IMR-90 (cell line): ENCODE data around the gene SPTSSB. TPM values are rescaled to one million over a fixed set of nuclear protein-coding genes. Genes with fewer than 3 reads are reported as not detected.

Experiments
- ATAC-seq: fragments of 200-7000 bp; cut with Tn5 transposase; 2 replicates; pipeline ENCODE4 v1.9.1; 2020; ENCODE audit warnings: low read depth, mild to moderate bottlenecking, moderate library complexity
- BruUV-seq: library from RNA; stranded (reverse); fragments of 400-500 nt; replicated peaks from 2 replicates; lab custom pipeline; 2021; lab: Mats Ljungman, UMichigan
- CTCF ChIA-PET: fragments of 300-600 bp; formaldehyde crosslinking; extraction: SDS; loops from one replicate; lab custom pipeline; 2021; ENCODE audit warnings: antibody characterized with exemption; lab: Yijun Ruan, JAX
- POLR2A ChIA-PET: fragments of 300-600 bp; sonication (Branson Sonifier 250); formaldehyde crosslinking; loops from one replicate; lab custom pipeline; 2022; ENCODE audit warnings: antibody characterized with exemption; ENCODE audit not compliant: unreplicated experiment; lab: Charles Lee
- DNase-seq: peaks from one replicate; pipeline ENCODE4 v3.0.0; 2013
- H2AFZ ChIP-seq: replicated peaks from 2 replicates; pipeline ENCODE3; 2013; ENCODE audit warnings: low read length, mild to moderate bottlenecking; ENCODE audit not compliant: poor library complexity
- H2AK5ac ChIP-seq: 2 replicates; pipeline ENCODE4 v1.6.1; 2013; ENCODE audit warnings: low read depth, low read length, inconsistent platforms
- H2AK9ac ChIP-seq: replicated peaks from 2 replicates; pipeline ENCODE3; 2013; ENCODE audit warnings: mild to moderate bottlenecking, low read depth, low read length, moderate library complexity; ENCODE audit not compliant: poor library complexity
- H2BK120ac ChIP-seq: 2 replicates; pipeline ENCODE4 v1.6.1; 2013; ENCODE audit warnings: low read depth, low read length, inconsistent platforms
- H2BK15ac ChIP-seq: 3 replicates; pipeline ENCODE4 v1.6.1; 2013; ENCODE audit warnings: low read depth, low read length, inconsistent platforms
- H2BK20ac ChIP-seq: 2 replicates; pipeline ENCODE4 v1.6.1; 2013; ENCODE audit warnings: low read depth, mild to moderate bottlenecking, inconsistent platforms, low read length, moderate library complexity
- H2BK5ac ChIP-seq: 2 replicates; pipeline ENCODE4 v1.6.1; 2013; ENCODE audit warnings: mild to moderate bottlenecking, low read depth, low read length, inconsistent platforms; ENCODE audit not compliant: poor library complexity, severe bottlenecking
- H3K14ac ChIP-seq: replicated peaks from 2 replicates; pipeline ENCODE4 v1.6.1; 2013; ENCODE audit warnings: low read depth, low read length, inconsistent platforms
- H3K18ac ChIP-seq: 2 replicates; pipeline ENCODE4 v1.6.1; 2013; ENCODE audit warnings: low read depth, low read length, control low read depth
- H3K23ac ChIP-seq: 2 replicates; pipeline ENCODE4 v1.6.1; 2013; ENCODE audit warnings: low read depth, low read length, inconsistent platforms
- H3K27ac ChIP-seq: 2 replicates; pipeline ENCODE4 v1.5.1; 2013; ENCODE audit warnings: mild to moderate bottlenecking, control low read depth, low read length; ENCODE audit not compliant: insufficient read depth
- H3K27me3 ChIP-seq: 2 replicates; pipeline ENCODE4 v1.6.1; 2013; ENCODE audit warnings: low read length; ENCODE audit not compliant: control insufficient read depth, insufficient read depth
- H3K36me3 ChIP-seq: 2 replicates; pipeline ENCODE4 v1.6.1; 2013; ENCODE audit warnings: low read length, mixed read lengths; ENCODE audit not compliant: control insufficient read depth, insufficient read depth
- H3K4ac ChIP-seq: 2 replicates; pipeline ENCODE4 v1.6.1; 2013; ENCODE audit warnings: low read depth, low read length, inconsistent platforms
- H3K4me1 ChIP-seq: 2 replicates; pipeline ENCODE4 v1.6.1; 2013; ENCODE audit warnings: low read length, mixed read lengths; ENCODE audit not compliant: control insufficient read depth, insufficient read depth
- H3K4me2 ChIP-seq: 2 replicates; pipeline ENCODE4 v1.6.1; 2013; ENCODE audit warnings: low read depth, mild to moderate bottlenecking, control low read depth, low read length, moderate library complexity
- H3K4me3 ChIP-seq: 2 replicates; pipeline ENCODE4 v1.5.1; 2013; ENCODE audit warnings: low read depth, mild to moderate bottlenecking, control low read depth, low read length, moderate library complexity; ENCODE audit not compliant: insufficient read depth
- H3K56ac ChIP-seq: 2 replicates; pipeline ENCODE4 v1.6.1; 2013; ENCODE audit warnings: low read length, inconsistent platforms; ENCODE audit not compliant: insufficient read depth; ENCODE audit errors: extremely low read depth
- H3K79me1 ChIP-seq, 2 experiments: 2 replicates each; pipeline ENCODE4 v1.6.1; 2013; ENCODE audit warnings: low read length in 2 of 2, inconsistent platforms in 1 of 2, low read depth in 1 of 2
- H3K9ac ChIP-seq: 2 replicates; pipeline ENCODE4 v1.6.1; 2013; ENCODE audit warnings: low read depth, low read length, control low read depth
- H3K9me1 ChIP-seq: 2 replicates; pipeline ENCODE4 v1.6.1; 2013; ENCODE audit warnings: low read length, inconsistent platforms; ENCODE audit not compliant: insufficient read depth
- H3K9me3 ChIP-seq: 2 replicates; pipeline ENCODE4 v1.6.1; 2013; ENCODE audit warnings: low read length; ENCODE audit not compliant: control insufficient read depth, insufficient read depth
- H4K20me1 ChIP-seq: 2 replicates; pipeline ENCODE4 v1.6.1; 2013; ENCODE audit warnings: low read length, inconsistent platforms; ENCODE audit not compliant: insufficient read depth
- H4K5ac ChIP-seq: 2 replicates; pipeline ENCODE4 v1.6.1; 2013; ENCODE audit warnings: mild to moderate bottlenecking, low read depth, low read length, control low read depth
- H4K8ac ChIP-seq, 2 experiments: 2 replicates each; pipeline ENCODE4 v1.6.1; 2013; ENCODE audit warnings: low read depth in 2 of 2, low read length in 2 of 2, control low read depth in 1 of 2, inconsistent platforms in 1 of 2
- H4K91ac ChIP-seq: 2 replicates; pipeline ENCODE4 v1.6.1; 2013; ENCODE audit warnings: low read depth, low read length, inconsistent platforms; ENCODE audit not compliant: insufficient read depth
- BHLHE40 ChIP-seq: fragments of 150-350 bp; IDR thresholded peaks from 2 replicates; pipeline ENCODE4 v1.6.1; 2016; ENCODE audit warnings: mild to moderate bottlenecking, low read depth, low read length
- CHD1 ChIP-seq: IDR thresholded peaks from 2 replicates; pipeline ENCODE4 v1.6.1; 2012; ENCODE audit warnings: low read depth, low read length, improper control_type of control experiment
- FOS ChIP-seq: fragments of 150-350 bp; IDR thresholded peaks from 2 replicates; pipeline ENCODE4 v1.6.1; 2016; ENCODE audit warnings: low read depth, low read length
- MAZ ChIP-seq: IDR thresholded peaks from 2 replicates; pipeline ENCODE4 v1.6.1; 2012; ENCODE audit warnings: low read depth, mild to moderate bottlenecking, low read length, improper control_type of control experiment, moderate library complexity, borderline replicate concordance
- MXI1 ChIP-seq: IDR thresholded peaks from 2 replicates; pipeline ENCODE4 v1.6.1; 2012; ENCODE audit warnings: low read depth, mild to moderate bottlenecking, low read length, moderate library complexity, borderline replicate concordance
- RAD21 ChIP-seq: IDR thresholded peaks from 2 replicates; pipeline ENCODE4 v1.6.1; 2012; ENCODE audit warnings: low read length, improper control_type of control experiment
- RCOR1 ChIP-seq: IDR thresholded peaks from 2 replicates; pipeline ENCODE4 v1.6.1; 2012; ENCODE audit warnings: mild to moderate bottlenecking, low read length, improper control_type of control experiment; ENCODE audit not compliant: insufficient replicate concordance
- RFX5 ChIP-seq: IDR thresholded peaks from 2 replicates; pipeline ENCODE4 v1.8.0; 2012; ENCODE audit warnings: low read depth, mild to moderate bottlenecking, low read length, moderate library complexity
- SMC3 ChIP-seq: fragments of 150-350 bp; IDR thresholded peaks from 2 replicates; pipeline ENCODE4 v1.6.1; 2016; ENCODE audit warnings: low read depth, mild to moderate bottlenecking, antibody characterized with exemption, low read length, moderate library complexity
- WGBS, 2 experiments: methylation state at CpG; one replicate each; pipeline versions ENCODE4 v1.1.5 to v1.1.7; 2013; ENCODE audit warnings: missing lambda C conversion rate in 2 of 2; ENCODE audit not compliant: insufficient read length in 1 of 2; ENCODE audit errors: extremely low coverage in 2 of 2; 5-methylcytosine and 5-hydroxymethylcytosine counted together
- dilution Hi-C: fragments of 300-500 bp; cut with HindIII; formaldehyde crosslinking; loops from one replicate; pipeline ENCODE4 v1.14.3; 2018; ENCODE audit warnings: low sequenced_read_pairs; ENCODE audit not compliant: unreplicated experiment
- in situ Hi-C: fragments of 300-500 bp; cut with MboI; formaldehyde crosslinking; loops from 3 replicates; pipeline ENCODE4 v1.14.3; 2019; ENCODE audit warnings: low sequenced_read_pairs, inconsistent platforms, mixed read lengths
- intact Hi-C: fragments of 100-400 bp; cut with micrococcal nuclease; formaldehyde crosslinking; loops from 2 replicates; pipeline ENCODE4 v1.10.0; 2022
- polyA plus RNA-seq, 3 experiments: library from polyadenylated mRNA; depleted of rRNA; stranded (reverse); fragments of >200 nt; gene quantifications; 2 replicates each; pipeline ENCODE4 v1.2.3, GENCODE V29; 2012; ENCODE audit warnings: low replicate concordance in 1 of 3
- total RNA-seq: library from RNA; depleted of rRNA; stranded (reverse); fragments of >200 nt; gene quantifications from 2 replicates; pipeline ENCODE4 v1.2.3, GENCODE V29; 2012
- TF ChIP-seq, protein P1 (sequence below): fragments of 150-350 bp; IDR thresholded peaks from 2 replicates; pipeline ENCODE4 v1.6.1; 2017; ENCODE audit warnings: mild to moderate bottlenecking, antibody characterized with exemption, low read length, low read depth
- TF ChIP-seq, protein P2 (sequence below): conservative IDR thresholded peaks from 2 replicates; pipeline ENCODE4 v1.5.1; 2012; ENCODE audit warnings: mild to moderate bottlenecking, low read depth, low read length, improper control_type of control experiment

The SPTSSB gene
- total and polyA plus RNA-seq, 2 of the 4 experiments (the other 2 are of a cell fraction): not detected

DNA sequence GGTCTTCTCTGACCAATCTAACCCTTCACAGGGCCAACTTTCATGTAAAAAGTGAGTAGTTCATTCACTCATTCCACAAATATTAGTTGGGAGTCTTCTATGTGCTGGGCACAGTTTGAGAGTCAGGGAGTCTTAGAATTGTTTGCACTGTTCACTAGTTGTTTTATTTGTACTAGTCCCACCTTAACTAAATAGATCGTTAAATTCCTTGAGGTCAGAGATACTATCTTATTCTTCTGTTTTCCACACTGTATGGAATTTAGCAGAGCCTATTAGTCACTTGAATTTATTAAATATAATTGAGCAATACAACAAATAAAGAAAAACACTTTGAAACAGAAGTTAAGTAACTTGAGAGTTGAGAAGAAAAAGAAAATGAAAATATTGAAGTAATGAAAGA lies 40.8 kb upstream of the SPTSSB start:
- no peak for TF ChIP-seq FOS
- TF ChIP-seq CHD1: no peak
- TF ChIP-seq, protein P1, sequence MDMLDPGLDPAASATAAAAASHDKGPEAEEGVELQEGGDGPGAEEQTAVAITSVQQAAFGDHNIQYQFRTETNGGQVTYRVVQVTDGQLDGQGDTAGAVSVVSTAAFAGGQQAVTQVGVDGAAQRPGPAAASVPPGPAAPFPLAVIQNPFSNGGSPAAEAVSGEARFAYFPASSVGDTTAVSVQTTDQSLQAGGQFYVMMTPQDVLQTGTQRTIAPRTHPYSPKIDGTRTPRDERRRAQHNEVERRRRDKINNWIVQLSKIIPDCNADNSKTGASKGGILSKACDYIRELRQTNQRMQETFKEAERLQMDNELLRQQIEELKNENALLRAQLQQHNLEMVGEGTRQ: no peak
- no peak for TF ChIP-seq RCOR1
- no peak for TF ChIP-seq RAD21
- TF ChIP-seq MXI1: no peak
- TF ChIP-seq, protein P2, sequence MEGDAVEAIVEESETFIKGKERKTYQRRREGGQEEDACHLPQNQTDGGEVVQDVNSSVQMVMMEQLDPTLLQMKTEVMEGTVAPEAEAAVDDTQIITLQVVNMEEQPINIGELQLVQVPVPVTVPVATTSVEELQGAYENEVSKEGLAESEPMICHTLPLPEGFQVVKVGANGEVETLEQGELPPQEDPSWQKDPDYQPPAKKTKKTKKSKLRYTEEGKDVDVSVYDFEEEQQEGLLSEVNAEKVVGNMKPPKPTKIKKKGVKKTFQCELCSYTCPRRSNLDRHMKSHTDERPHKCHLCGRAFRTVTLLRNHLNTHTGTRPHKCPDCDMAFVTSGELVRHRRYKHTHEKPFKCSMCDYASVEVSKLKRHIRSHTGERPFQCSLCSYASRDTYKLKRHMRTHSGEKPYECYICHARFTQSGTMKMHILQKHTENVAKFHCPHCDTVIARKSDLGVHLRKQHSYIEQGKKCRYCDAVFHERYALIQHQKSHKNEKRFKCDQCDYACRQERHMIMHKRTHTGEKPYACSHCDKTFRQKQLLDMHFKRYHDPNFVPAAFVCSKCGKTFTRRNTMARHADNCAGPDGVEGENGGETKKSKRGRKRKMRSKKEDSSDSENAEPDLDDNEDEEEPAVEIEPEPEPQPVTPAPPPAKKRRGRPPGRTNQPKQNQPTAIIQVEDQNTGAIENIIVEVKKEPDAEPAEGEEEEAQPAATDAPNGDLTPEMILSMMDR: no peak
- no peak for TF ChIP-seq MAZ
- no peak for TF ChIP-seq SMC3
- no peak for TF ChIP-seq BHLHE40
- no peak for TF ChIP-seq RFX5
- no CpG with 5 or more reads among the region's 1 CpG for WGBS, 2 experiments
- CTCF ChIA-PET: interaction anchor here (1.1 kb wide), 1 partner anchor 10 kb away, joined by 4 read pairs; no protein-coding TSS in a partner anchor
- no peak for DNase-seq
- dilution Hi-C loops: no loop called here
- Histone ChIP-seq H4K8ac (no peak overlapping the region), H2AK9ac (no peak overlapping the region), H3K9ac (no peak overlapping the region), H3K27me3 (no peaks in the 10 kb centered on the region), H3K14ac (no peak overlapping the region), H3K9me1 (no peaks in the 10 kb centered on the region), H3K18ac (no peak overlapping the region), H3K9me3 (no peaks in the 10 kb centered on the region), H3K4me3 (no peak overlapping the region), H3K36me3 (no peaks in the 10 kb centered on the region), H2BK20ac (no peak overlapping the region), H2BK120ac (no peak overlapping the region), H2AFZ (no peak overlapping the region), H3K27ac (no peak overlapping the region), H3K79me1 (no peaks in the 10 kb centered on the region), H3K56ac (no peak overlapping the region), H4K91ac (no peak overlapping the region), H3K4me2 (no peak overlapping the region), H2AK5ac (no peak overlapping the region), H4K5ac (no peak overlapping the region), H3K23ac (no peak overlapping the region), H3K4ac (no peak overlapping the region), H2BK15ac (no peak overlapping the region), H3K4me1 (peaks cover 8% of the 10 kb centered on the region), H2BK5ac (no peak overlapping the region), H4K20me1 (no peaks in the 10 kb centered on the region)
- ATAC-seq: no peak
- no TSS peak for BruUV-seq
- intact Hi-C loops: no loop called here
- in situ Hi-C loops: loop anchor here (25.0 kb wide), 2 partner anchors 475 to 700 kb away; no protein-coding TSS in a partner anchor
- POLR2A ChIA-PET: no interaction called here
